DMS153 (cell line): Measurements from ENCODE around the gene CALR3.
A peak's percentile ranks its signal among the peaks of the same experiment; 100 is the strongest.
"Not testable (repeated sequence)": the region's sequence is repeated elsewhere in the genome, so short reads cannot be mapped to it uniquely, and the experiment has no call there.

Experiments
- DNase-seq: peaks from one replicate; lab custom pipeline; 2025; lab: John Stamatoyannopoulos, UW

Gene CALR3, protein sequence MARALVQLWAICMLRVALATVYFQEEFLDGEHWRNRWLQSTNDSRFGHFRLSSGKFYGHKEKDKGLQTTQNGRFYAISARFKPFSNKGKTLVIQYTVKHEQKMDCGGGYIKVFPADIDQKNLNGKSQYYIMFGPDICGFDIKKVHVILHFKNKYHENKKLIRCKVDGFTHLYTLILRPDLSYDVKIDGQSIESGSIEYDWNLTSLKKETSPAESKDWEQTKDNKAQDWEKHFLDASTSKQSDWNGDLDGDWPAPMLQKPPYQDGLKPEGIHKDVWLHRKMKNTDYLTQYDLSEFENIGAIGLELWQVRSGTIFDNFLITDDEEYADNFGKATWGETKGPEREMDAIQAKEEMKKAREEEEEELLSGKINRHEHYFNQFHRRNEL

GRCh38 chr19:16495982-16496612 is at the start of gene CALR3, which contains the start of gene C19orf44:
CALR3 (minus strand) TSS chr19:16496167; CDS start chr19:16496129, 38 bp downstream.
C19orf44 (plus strand) TSS chr19:16496394; CDS start chr19:16500793, 4,399 bp downstream.
- DNase-seq: peak; percentile 98

- no peak for DNase-seq
Observed at GRCh38 chr19:16544473-16545231, 48.7 kb upstream of the CALR3 start.

- DNase-seq: not testable (repeated sequence)
Observed at GRCh38 chr19:16543734-16544133, 47.8 kb upstream of the CALR3 start.

- no peak for DNase-seq
Observed at GRCh38 chr19:16542910-16543472, 47.0 kb upstream of the CALR3 start.

GRCh38 chr19:16542045-16542909 is 46.3 kb upstream of the CALR3 start, which contains the start of gene CHERP:
CHERP (minus strand) TSS chr19:16542437; CDS start chr19:16542378, 59 bp downstream.
- peak; percentile 91 for DNase-seq

GRCh38 chr19:16541526-16542044 is 45.6 kb upstream of the CALR3 start:
- DNase-seq: no peak

- DNase-seq: no peak
Observed at GRCh38 chr19:16540948-16541347, 45.0 kb upstream of the CALR3 start.

- DNase-seq: no peak
Observed at GRCh38 chr19:16537111-16537510, 41.1 kb upstream of the CALR3 start.

- DNase-seq: no peak
Observed at GRCh38 chr19:16536130-16536529, 40.2 kb upstream of the CALR3 start.

DNA sequence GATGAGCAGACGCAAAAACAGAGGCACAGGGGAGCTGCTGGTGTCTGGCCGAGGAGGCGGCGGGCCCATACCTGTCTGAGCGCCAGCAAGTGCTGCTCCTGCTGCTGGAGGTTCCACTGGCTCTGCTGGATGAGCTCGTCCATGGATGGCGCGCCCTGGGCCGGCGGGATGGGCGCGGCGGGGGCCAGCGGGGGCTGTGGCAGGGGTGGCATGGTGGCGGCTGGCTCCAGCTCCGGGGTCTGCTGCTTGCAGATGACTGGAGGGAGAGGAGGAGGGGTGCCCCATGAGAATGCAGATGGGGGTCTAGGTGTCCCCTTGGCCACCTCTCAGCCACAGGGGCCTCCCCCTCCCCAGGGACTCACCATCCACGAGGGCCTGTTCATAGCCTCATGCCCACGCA is 39.4 kb upstream of the CALR3 start:
- DNase-seq: no peak

DNA sequence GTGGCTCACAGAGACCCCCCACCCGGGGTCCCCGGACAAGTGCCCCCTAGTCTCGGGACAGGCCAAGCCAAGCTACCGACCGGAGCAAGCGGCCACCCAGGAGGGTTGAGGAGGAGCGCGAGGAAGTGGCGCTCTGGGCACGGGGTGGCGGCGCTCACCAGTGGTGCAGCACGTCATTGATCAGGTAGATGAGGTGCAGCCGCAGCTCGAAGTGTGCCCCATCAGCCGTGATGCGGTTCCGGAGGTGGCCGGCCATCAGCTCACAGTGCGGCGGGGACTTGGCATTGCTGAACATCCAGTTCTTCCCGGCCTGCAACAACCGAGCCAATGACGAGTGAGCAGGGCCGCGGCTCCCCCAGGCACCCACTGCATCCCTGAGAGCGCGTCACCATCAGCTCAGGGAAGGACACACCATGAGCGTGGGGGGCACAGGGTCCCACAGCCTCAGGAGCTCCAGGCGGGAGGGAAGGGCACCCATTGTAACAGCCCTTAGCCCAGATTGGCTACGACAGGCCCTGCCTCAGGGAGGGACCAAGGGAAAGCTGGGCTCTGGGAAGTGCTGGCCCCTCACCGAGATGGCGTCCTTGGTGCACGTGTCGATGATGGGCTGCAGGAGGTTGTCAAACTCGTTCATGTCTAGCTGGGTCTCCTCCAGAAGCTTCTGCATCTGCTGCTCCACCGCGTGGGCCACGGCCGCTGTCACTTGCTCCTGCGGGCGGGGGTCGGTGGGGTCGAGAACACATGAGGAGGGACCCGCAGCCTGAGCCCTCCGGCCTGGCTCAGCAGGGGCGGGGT is 36.7 kb upstream of the CALR3 start:
- DNase-seq: no peak

GRCh38 chr19:16531380-16531669 is 35.4 kb upstream of the CALR3 start:
- DNase-seq: no peak

GRCh38 chr19:16530540-16531379 is 34.8 kb upstream of the CALR3 start:
- no peak for DNase-seq

GRCh38 chr19:16529466-16530144 is 33.6 kb upstream of the CALR3 start:
- DNase-seq: no peak

DNA sequence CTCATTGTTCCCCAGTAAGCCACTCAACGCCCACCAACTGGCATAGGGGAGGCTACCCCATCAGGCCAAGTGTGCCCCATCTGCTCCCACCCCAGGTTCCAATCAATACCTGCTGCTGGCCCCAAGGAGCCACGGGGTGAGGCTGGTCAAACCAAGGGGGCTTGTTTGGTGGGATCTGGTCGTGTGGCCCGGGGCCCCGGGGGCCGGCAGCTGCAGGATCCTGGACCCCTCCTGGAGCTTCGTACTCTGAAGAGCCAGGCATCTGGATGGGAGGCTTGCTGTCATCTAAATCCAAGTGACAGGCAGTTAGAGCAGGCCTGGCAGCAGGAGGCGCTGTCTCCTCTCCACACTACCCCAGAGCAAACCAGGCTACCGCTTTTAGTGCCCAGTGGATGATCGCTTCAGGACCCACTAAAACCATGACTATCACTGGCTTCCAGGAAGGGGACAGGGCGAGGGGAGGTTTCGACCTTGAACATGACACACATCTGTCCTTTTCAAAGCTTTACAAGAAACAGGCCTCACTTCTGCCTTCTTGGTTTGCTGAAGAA is 32.1 kb upstream of the CALR3 start:
- no peak for DNase-seq

DNA sequence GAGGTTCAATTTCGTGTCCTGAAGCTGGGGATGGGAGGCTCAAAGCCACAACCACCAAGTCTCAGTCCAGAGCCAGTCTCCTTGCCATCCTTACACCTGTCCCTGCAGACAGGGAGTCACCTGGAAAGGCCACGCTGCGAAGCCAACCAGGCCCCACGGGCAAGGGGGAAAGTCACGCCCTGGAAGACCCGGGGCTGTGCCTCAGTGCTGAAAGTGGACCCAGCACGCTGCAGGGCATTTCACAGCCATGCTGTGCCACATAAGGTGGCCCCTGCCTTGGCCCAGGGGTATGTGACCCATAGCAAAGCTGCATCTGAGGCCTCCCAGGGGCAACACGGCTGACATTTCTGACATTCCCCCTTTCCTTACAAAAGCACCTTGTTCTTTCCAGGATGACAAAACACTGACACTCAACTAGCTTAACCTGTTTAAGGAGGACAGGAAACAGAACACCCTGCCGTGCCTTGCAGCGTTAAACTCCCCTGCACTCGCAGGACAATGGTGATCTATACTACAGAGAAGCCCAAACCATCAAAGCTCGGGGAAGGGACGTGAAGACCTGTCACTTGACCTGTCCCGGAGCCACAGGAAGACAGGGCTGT is 31.5 kb upstream of the CALR3 start:
- no peak for DNase-seq

DNA sequence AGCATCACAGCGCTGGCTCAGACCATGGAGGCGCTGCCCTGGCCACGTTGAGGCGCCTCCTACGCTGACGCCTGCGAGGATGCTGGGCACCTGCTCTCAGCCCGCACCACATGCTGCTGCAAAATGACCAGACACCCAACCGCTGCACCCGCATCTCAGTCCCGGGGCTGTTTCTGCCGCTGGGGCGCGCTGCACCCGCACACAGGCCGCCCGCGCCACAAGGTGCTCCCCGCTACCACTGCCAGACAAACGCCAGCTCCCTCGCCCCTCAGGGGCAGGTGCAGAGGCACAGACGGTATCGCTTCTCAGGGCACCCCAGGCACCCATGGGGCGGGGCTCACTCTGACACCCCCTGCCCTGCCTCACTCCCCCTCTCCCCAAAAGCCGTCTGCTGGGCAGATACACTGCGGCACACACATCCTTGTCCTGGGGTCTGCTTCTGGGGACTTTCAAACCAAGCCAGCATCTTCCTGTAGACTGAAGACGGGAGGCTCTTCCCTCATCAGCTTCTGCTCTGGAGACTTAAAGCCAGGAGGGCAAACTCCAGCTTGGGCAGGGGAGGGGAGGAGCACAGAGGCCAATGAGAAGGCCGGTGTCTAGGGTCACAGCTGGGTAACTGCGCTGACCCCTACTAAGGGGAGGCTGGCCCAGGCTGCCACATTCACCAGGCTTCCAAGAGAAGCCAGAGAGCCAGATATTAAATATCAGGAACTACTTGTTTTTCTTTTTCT is 29.9 kb upstream of the CALR3 start:
- DNase-seq: no peak
